ENCODE data around the gene CSRP1. TPM values are rescaled to one million over a fixed set of nuclear protein-coding genes. Genes with fewer than 3 reads are reported as not detected.
A peak's percentile ranks its signal among the peaks of the same experiment; 100 is the strongest.

Gene CSRP1
- total RNA-seq, 1 donor from 2014 or later = 29.5 TPM

GRCh38 chr1:201448990-201449389 is 57.9 kb downstream of the CSRP1 start:
- Mint-ChIP-seq H3K4me3 (no peak overlapping the region), H3K27me3 (peaks cover 10% of the 10 kb centered on the region), H3K9me3 (peaks cover 2% of the 10 kb centered on the region), H3K36me3 (ENCODE audit: low read depth) (no peaks in the 10 kb centered on the region), H3K27ac (no peak overlapping the region), H3K4me1 (peaks cover 9% of the 10 kb centered on the region)
- intact Hi-C loops (cut with micrococcal nuclease) = loop anchor here (1.0 to 10.0 kb wide), 3 partner anchors 32 to 256 kb away; no protein-coding TSS in a partner anchor
- TF ChIP-seq CTCF (IDR thresholded peaks at IDR 0.05) = no peak
- DNase-seq (no peak), ATAC-seq (ENCODE audit: low read depth) (no peak)
- ChIA-PET POLR2A (no interaction called here), CTCF (interaction anchor here (0.9 to 4.1 kb wide), 5 partner anchors 34 to 314 kb away, joined by 3 to 43 read pairs (median 4); no protein-coding TSS in a partner anchor)

- no peak for TF ChIP-seq CTCF (IDR thresholded peaks at IDR 0.05)
- H3K27ac Mint-ChIP-seq = no peak overlapping the region
- intact Hi-C loops (cut with micrococcal nuclease) = loop anchor here (1.0 to 10.0 kb wide), 3 partner anchors 33 to 257 kb away; no protein-coding TSS in a partner anchor
- no peak overlapping the region for H3K4me3 Mint-ChIP-seq
- peaks cover 9% of the 10 kb centered on the region for H3K4me1 Mint-ChIP-seq
- H3K36me3 Mint-ChIP-seq (ENCODE audit: low read depth) = no peaks in the 10 kb centered on the region
- H3K27me3 Mint-ChIP-seq = peaks cover 12% of the 10 kb centered on the region
- DNase-seq (peak; percentile 30), ATAC-seq (ENCODE audit: low read depth) (peak; percentile 89)
- ChIA-PET POLR2A (interaction anchor here (0.5 to 1.1 kb wide), 3 partner anchors 33 to 280 kb away, joined by 3 to 4 read pairs (median 3); no protein-coding TSS in a partner anchor), CTCF (interaction anchor here (0.9 to 4.1 kb wide), 8 partner anchors 12 to 68 kb away, joined by 3 to 43 read pairs (median 6); no protein-coding TSS in a partner anchor)
- peaks cover 2% of the 10 kb centered on the region for H3K9me3 Mint-ChIP-seq
Observed at GRCh38 chr1:201447903-201448871, 58.7 kb downstream of the CSRP1 start.

GRCh38 chr1:201445310-201445709 is 61.6 kb downstream of the CSRP1 start:
- CTCF ChIA-PET = interaction anchor here (4.1 kb wide), 1 partner anchor 37 kb away, joined by 33 read pairs; no protein-coding TSS in a partner anchor
- no peak for DNase-seq
- no peaks in the 10 kb centered on the region for H3K36me3 Mint-ChIP-seq (ENCODE audit: low read depth)
- no peak overlapping the region for H3K27ac Mint-ChIP-seq
- peaks cover 18% of the 10 kb centered on the region for H3K27me3 Mint-ChIP-seq
- TF ChIP-seq CTCF (IDR thresholded peaks at IDR 0.05) = no peak
- no peak for ATAC-seq (ENCODE audit: low read depth)
- H3K4me1 Mint-ChIP-seq = peaks cover 5% of the 10 kb centered on the region
- POLR2A ChIA-PET = no interaction called here
- intact Hi-C loops (cut with micrococcal nuclease) = loop anchor here (10.0 kb wide), 1 partner anchor 259 kb away; no protein-coding TSS in a partner anchor
- H3K9me3 Mint-ChIP-seq = peaks cover 4% of the 10 kb centered on the region
- no peak overlapping the region for H3K4me3 Mint-ChIP-seq

- POLR2A ChIA-PET = no interaction called here
- H3K27me3 Mint-ChIP-seq = peaks cover 19% of the 10 kb centered on the region
- DNase-seq (no peak), ATAC-seq (ENCODE audit: low read depth) (no peak)
- H3K9me3 Mint-ChIP-seq = peaks cover 4% of the 10 kb centered on the region
- H3K27ac Mint-ChIP-seq = no peak overlapping the region
- H3K4me1 Mint-ChIP-seq = peaks cover 5% of the 10 kb centered on the region
- intact Hi-C loops (cut with micrococcal nuclease) = loop anchor here (10.0 kb wide), 1 partner anchor 260 kb away; no protein-coding TSS in a partner anchor
- H3K36me3 Mint-ChIP-seq (ENCODE audit: low read depth) = no peaks in the 10 kb centered on the region
- CTCF ChIA-PET = interaction anchor here (0.8 kb wide), 1 partner anchor 37 kb away, joined by 3 read pairs; no protein-coding TSS in a partner anchor
- no peak for TF ChIP-seq CTCF (IDR thresholded peaks at IDR 0.05)
- no peak overlapping the region for H3K4me3 Mint-ChIP-seq
Observed at GRCh38 chr1:201444792-201445191, 62.1 kb downstream of the CSRP1 start.

- ChIA-PET CTCF (no interaction called here), POLR2A (no interaction called here)
- no peak for TF ChIP-seq CTCF (IDR thresholded peaks at IDR 0.05)
- intact Hi-C loops (cut with micrococcal nuclease) = loop anchor here (10.0 kb wide), 1 partner anchor 261 kb away; no protein-coding TSS in a partner anchor
- Mint-ChIP-seq H3K27ac (no peak overlapping the region), H3K36me3 (ENCODE audit: low read depth) (no peaks in the 10 kb centered on the region), H3K27me3 (peaks cover 24% of the 10 kb centered on the region), H3K4me3 (no peak overlapping the region), H3K9me3 (peaks cover 4% of the 10 kb centered on the region), H3K4me1 (peaks cover 5% of the 10 kb centered on the region)
- ATAC-seq (ENCODE audit: low read depth) (no peak), DNase-seq (no peak)
Observed at GRCh38 chr1:201443747-201444146, 63.2 kb downstream of the CSRP1 start.
